Non-pigmented ciliary epithelial cell (primary cell): ENCODE results near the gene ANKRD61.
"Not testable (repeated sequence)": the region's sequence is repeated elsewhere in the genome, so short reads cannot be mapped to it uniquely, and the experiment has no call there.

Experiments
- DNase-seq: peaks from one replicate; pipeline ENCODE4 v3.0.0-alpha.2; 2010; ENCODE audit warnings: low read depth

Gene ANKRD61

DNA sequence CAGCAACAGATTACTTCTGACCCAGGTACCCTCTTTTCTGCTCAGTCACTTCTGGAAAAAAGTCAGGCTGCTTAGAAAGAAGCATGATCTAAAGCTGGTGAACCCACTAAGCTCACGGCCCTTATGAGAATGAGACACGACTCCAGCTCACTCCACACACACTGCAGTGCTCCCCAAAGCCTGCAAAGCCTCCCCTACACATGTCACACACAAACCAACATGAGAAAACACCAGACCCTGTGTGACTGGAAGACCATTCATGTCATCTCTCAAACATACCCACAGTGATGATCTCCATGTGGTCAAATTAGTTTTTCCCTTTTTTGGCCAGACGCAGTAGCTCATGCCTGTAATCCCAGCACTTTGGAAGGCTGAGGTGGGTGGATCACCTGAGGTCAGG, 391 bp downstream of the ANKRD61 start:
- DNase-seq = no peak

DNA sequence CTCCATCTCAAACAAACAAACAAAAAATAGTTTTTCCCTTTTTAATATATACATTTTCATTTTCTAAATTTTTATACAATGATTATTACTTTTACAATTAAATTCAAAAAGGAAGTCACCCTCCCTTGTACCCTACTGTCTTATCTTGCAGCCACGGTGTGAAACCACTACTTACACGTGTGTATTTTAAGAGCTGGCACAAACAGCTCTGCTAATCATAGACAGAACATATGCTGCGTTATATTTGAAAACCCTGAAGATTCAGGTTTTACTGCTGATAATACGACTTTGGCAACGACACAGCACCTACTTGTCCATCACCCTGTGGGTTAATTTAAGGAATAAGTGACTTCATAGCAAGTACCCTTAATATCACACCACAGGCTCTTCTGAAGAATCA, 991 bp downstream of the ANKRD61 start:
- no peak for DNase-seq

DNA sequence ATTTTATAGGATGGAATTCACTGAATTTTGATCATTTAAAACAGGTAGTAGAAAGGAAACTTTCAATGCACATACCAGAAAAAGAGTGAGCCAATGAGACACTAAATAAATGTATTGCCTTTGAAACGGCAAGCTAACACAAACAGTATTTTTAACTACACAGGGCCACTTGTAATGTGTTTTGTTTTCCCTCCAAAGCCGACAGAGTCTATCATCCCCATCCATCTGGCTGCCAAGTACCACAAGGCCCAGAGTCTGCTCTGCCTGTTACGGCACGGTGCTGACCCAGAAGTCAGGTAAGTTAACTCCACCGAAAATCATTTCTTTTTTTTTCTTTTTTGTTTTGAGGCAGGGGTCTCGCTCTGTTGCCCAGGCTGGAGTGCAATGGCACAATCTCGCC, 1.5 kb downstream of the ANKRD61 start:
- DNase-seq = no peak

DNA sequence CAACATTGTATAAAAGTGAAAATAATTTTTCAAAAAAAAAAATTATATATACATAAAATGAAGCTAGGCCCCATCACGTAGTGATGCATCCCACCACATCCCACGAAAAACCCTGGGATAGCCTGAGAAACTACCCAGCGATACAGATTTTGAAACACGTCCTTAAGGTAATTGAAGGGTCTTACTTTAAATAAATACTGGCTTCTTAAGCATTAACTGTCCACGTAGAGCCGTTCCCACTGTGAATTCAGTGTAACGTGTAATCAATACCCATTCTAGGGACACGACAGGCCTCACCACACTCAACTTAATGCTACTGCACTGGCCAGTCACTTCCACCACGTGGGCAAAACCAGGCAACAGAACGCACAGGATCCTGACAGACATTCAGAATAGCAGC, 4.0 kb downstream of the ANKRD61 start:
- DNase-seq = no peak

DNA sequence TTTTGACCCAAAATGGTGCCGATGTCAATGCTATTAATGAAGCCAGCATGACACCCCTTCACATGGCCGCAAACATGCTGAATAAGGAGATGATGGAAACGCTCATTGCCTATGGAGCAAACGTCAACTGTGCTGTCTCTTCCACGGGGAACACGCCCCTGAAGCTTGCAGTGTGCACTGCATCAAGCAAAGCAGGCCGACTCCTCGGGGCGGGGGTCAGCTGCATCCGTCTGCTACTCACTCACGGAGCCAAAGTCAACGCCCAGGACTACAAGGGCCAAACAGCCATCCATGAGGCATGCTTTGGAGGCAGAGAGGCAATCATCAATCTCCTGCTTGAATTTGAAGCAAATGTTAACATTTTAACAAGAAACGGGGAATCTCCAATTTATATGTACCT, 4.5 kb downstream of the ANKRD61 start:
- no peak for DNase-seq

DNA sequence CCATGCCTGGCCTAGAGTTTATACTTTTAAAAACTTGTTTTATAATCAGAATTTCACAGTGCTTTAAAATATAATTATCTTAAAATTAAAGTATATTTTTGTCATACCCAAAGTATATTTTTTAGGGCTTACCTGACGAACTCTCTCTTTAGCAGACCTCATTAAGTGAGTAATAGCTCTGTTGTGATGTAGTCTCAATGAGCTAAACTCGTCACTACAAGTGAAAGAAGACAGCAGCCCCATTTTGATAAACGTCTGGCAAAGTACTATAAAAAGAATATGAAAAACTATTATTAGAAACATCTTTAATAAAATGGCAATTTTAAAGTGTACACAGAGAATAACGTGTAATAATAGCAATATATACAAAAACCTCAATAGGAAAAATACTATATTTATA, 18.6 kb downstream of the ANKRD61 start:
- no peak for DNase-seq

DNA sequence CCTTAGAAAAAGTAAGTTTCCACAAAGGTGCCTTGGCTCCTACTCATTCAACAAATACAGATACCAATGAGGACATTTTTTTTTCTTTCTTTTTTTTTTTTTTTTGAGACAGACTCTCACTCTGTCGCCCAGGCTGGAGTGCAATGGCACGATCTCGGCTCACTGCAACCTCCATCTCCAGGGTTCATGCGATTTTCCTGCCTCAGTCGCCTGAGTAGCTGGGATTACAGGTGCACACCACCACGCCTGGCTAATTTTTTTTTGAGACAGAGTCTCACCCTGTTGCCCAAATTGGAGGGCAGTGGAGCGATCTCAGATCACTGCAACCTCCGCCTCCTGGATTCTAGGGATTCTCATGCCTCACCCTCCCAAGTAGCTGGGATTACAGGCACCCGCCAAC, 20.0 kb downstream of the ANKRD61 start:
- not testable (repeated sequence) for DNase-seq

DNA sequence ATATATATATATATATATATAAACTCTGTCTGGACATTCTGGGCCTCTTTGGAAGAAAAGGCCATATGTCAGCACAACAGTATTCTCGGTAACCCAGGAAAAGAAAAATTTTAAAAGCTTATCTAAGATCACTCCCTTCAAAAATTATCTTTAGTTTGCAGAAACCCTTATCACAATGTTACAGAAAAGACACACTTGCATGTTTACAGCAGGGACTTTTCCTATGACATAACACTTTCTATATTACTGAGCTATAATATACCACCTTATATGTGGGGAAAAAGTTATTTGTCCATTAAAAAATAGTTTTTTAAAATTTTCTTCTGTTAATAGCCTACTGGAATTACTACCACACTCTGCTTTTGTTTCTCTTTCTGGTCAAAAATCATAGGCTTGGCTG, 25.4 kb downstream of the ANKRD61 start:
- no peak for DNase-seq

DNA sequence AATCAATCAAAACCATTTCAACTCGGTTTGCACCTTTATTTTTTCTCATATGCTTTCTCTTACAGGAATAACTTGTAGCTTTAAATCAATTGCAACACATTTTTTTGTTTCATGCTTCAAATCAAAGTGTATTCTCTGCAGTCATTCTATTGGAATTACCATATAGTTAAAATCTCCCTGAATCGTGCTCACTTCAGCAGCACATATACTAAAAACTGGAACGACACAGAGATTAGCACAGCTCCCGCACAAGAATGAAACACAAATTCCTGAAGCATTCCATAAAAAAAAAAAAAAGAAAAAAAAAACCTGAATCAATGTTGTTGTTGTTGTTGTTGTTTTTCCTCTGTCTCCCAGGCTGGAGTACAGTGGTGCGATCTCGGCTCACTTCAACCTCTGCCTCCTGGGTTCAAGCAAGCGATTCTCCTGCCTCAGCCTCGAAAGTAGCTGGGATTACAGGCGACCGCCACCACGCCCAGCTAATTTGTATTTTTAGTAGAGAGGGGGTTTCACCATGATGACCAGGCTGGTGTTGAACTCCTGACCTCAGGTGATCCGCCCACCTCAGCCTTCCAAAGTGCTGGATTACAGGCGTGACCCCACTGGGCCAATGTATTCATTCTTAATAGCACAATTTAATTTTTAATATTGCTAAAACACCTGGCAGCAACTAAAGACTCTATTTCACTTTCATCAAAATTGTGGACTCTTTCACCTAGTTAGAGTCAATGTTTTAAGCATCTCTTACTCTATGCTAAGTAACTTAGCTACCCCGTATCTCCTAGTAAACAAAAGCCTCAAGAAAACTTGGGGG, 26.3 kb downstream of the ANKRD61 start:
- DNase-seq = no peak

DNA sequence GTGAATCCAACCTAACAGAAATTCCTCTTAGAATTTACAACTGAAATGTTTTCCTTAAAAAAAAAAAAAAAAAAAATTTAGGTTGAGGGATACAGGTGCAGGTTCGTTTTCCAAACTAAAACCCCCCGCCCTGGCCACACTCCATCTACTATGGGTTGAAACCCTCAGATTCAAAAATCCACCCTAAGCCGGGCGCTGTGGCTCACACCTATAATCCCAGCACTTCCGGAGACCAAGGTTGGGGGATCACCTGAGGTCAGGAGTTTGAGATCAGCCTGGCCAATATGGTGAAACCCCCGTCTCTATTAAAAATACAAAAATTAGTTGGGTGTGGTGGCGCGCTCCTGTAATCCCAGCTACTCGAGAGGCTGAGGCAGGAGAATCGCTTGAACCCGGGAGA, 28.8 kb downstream of the ANKRD61 start:
- DNase-seq = not testable (repeated sequence)

DNA sequence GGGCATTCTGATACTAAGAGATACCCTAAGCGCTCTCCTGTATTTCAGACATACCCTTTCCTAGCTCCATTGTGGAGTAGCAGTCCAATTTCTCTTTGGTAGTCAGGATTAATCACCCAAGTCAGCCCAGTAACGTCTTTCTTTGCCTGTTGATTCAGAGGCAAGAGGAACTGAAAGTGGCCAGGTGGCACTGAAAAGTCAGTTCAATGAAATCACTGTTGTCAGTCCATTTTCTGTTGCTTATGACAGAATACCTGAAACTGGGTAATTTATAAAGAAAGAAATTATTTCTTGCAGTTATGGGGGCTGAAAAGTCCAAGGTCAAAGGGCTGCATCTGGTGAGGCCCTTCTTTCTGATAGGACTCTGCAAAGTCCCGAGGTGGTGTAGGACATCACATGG, 40.2 kb downstream of the ANKRD61 start:
- DNase-seq = no peak

DNA sequence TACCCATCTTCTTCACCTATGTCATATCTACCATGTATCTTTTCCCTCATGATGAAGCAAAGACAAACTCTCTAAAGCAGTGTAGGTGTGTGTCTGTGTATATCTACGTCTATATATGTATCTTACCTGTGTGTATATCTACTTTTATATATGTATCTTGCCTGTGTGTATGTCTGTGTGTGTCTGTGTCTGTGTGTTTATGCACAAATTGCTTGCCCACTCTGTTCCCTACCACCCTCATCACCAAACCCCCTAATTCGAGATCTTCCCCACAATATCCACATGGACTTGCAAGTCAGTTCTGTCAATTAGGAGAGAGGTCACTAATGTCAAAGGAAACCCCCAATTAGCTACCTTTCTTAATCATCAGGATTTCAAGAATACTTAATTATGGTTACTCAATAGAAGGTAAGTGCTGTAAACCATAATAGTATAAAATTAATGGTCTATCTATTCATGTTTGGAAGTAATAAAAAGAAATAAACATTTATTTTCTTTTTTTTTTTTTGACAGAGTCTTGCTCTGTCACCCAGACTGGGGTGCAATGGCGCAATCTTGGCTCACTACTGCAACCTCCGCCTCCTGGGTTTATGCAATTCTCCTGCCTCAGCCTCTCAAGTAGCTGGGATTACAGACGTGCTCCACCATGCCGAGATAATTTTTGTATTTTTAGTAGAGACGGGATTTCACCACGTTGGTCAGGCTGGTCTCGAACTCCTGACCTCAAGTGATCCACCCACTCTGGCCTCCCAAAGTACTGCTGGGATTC, 43.6 kb downstream of the ANKRD61 start:
- no peak for DNase-seq

DNA sequence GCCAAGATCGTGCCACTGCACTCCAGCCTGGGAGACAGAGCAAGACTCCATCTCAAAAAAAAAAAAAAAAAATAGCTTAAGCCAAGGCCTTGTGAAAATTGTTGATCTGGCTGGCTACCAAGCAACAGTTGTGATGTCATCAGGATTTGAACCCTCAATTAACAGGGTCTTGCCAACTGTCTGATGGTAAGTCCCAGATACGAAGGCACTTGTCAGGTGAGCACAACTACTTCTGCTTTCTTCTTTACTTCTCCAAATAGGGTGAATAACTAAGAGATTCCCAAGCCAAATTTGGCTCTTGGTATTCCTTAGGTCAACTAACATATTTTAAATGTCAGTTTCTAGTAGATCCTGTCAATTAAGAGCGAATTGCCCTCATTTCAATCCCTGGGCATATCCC, 47.4 kb downstream of the ANKRD61 start:
- DNase-seq = no peak

DNA sequence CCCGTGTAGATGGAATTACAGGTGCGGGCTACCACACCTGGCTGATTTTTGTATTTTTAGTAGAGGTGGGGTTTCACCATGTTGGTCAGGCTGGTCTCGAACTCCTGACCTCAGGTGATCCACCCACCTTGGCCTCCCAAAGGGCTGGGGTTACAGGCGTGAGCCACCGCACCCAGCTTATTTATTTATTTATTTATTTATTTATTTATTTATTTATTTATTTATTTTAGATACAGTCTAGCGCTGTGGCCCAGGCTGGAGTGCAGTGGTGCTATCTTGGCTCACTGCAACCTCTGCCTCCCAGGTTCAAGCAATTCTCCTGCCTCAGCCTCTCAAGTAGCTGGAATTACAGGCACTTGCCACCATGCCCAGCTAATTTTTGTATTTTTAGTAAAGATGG, 51.9 kb downstream of the ANKRD61 start:
- not testable (repeated sequence) for DNase-seq
